ENCODE data around the gene RAB5IF.
"Not testable (repeated sequence)": the region's sequence is repeated elsewhere in the genome, so short reads cannot be mapped to it uniquely, and the experiment has no call there.

Gene RAB5IF

GRCh38 chr20:36605399-36606157 is at the start of gene RAB5IF:
Gene RAB5IF, plus strand, starts transcription at chr20:36605779. Its CDS starts 173 bp downstream, at chr20:36605952.
- Histone ChIP-seq H3K9me3 (ENCODE audit: low read length) (no peaks in the 10 kb centered on the region), H3K4me3 (ENCODE audit: low read depth in 1 of 2, low read length in 2 of 2) (peak within 1 kb of the TSS; percentile 81 to 94), H3K27ac (ENCODE audit: low read depth, low read length) (peak within 1 kb of the TSS; percentile 87), H3K9ac (ENCODE audit: low read length) (peak within 1 kb of the TSS; percentile 95), H3K27me3 (ENCODE audit: control insufficient read depth in 1 of 2, insufficient read depth in 2 of 2, low read length in 2 of 2) (no peaks in the 10 kb centered on the region), H3K4me1 (ENCODE audit: insufficient read depth, low read length) (peaks cover 23% of the 10 kb centered on the region), H3K36me3 (ENCODE audit: insufficient read depth, low read length) (peaks cover 22% of the 10 kb centered on the region)

GRCh38 chr20:36562724-36563123 is 42.9 kb upstream of the RAB5IF start:
- Histone ChIP-seq H3K36me3 (ENCODE audit: insufficient read depth, low read length) (no peaks in the 10 kb centered on the region), H3K27ac (ENCODE audit: low read depth, low read length) (no peak overlapping the region), H3K9ac (ENCODE audit: low read length) (no peak overlapping the region)

GRCh38 chr20:36563374-36563773 is 42.2 kb upstream of the RAB5IF start:
- Histone ChIP-seq H3K9me3 (ENCODE audit: low read length) (no peaks in the 10 kb centered on the region), H3K27ac (ENCODE audit: low read depth, low read length) (no peak overlapping the region), H3K27me3 (ENCODE audit: control insufficient read depth in 1 of 2, insufficient read depth in 2 of 2, low read length in 2 of 2) (no peaks in the 10 kb centered on the region), H3K9ac (ENCODE audit: low read length) (no peak overlapping the region), H3K4me3 (ENCODE audit: low read depth in 1 of 2, low read length in 2 of 2) (no peak overlapping the region), H3K36me3 (ENCODE audit: insufficient read depth, low read length) (no peaks in the 10 kb centered on the region), H3K4me1 (ENCODE audit: insufficient read depth, low read length) (no peaks in the 10 kb centered on the region)

More at GRCh38 chr20:36562724-36563123, 42.9 kb upstream of the RAB5IF start:
- Histone ChIP-seq H3K4me3 (ENCODE audit: low read depth in 1 of 2, low read length in 2 of 2) (no peak overlapping the region), H3K27me3 (ENCODE audit: control insufficient read depth in 1 of 2, insufficient read depth in 2 of 2, low read length in 2 of 2) (no peaks in the 10 kb centered on the region), H3K4me1 (ENCODE audit: insufficient read depth, low read length) (no peaks in the 10 kb centered on the region), H3K9me3 (ENCODE audit: low read length) (no peaks in the 10 kb centered on the region)

- H3K36me3 ChIP-seq (ENCODE audit: insufficient read depth, low read length); H3K27ac ChIP-seq (ENCODE audit: low read depth, low read length); H3K4me3 ChIP-seq (ENCODE audit: low read depth in 1 of 2, low read length in 2 of 2); H3K9me3 ChIP-seq (ENCODE audit: low read length); H3K4me1 ChIP-seq (ENCODE audit: insufficient read depth, low read length); H3K9ac ChIP-seq (ENCODE audit: low read length); H3K27me3 ChIP-seq (ENCODE audit: control insufficient read depth in 1 of 2, insufficient read depth in 2 of 2, low read length in 2 of 2): not testable (repeated sequence)
Measured at GRCh38 chr20:36564078-36564725, 41.4 kb upstream of the RAB5IF start.

- not testable (repeated sequence) for H3K27me3 ChIP-seq (ENCODE audit: control insufficient read depth in 1 of 2, insufficient read depth in 2 of 2, low read length in 2 of 2); H3K36me3 ChIP-seq (ENCODE audit: insufficient read depth, low read length); H3K4me1 ChIP-seq (ENCODE audit: insufficient read depth, low read length); H3K9ac ChIP-seq (ENCODE audit: low read length); H3K4me3 ChIP-seq (ENCODE audit: low read depth in 1 of 2, low read length in 2 of 2); H3K27ac ChIP-seq (ENCODE audit: low read depth, low read length); H3K9me3 ChIP-seq (ENCODE audit: low read length)
Measured at GRCh38 chr20:36564726-36565121, 40.9 kb upstream of the RAB5IF start.

GRCh38 chr20:36565520-36565919 is 40.1 kb upstream of the RAB5IF start:
- no peak overlapping the region for H3K4me3 ChIP-seq (ENCODE audit: low read depth in 1 of 2, low read length in 2 of 2)
- H3K4me1 ChIP-seq (ENCODE audit: insufficient read depth, low read length), result no peaks in the 10 kb centered on the region
- H3K36me3 ChIP-seq (ENCODE audit: insufficient read depth, low read length), result no peaks in the 10 kb centered on the region
- H3K9me3 ChIP-seq (ENCODE audit: low read length), result no peaks in the 10 kb centered on the region
- H3K27ac ChIP-seq (ENCODE audit: low read depth, low read length), result no peak overlapping the region
- no peak overlapping the region for H3K9ac ChIP-seq (ENCODE audit: low read length)
- no peaks in the 10 kb centered on the region for H3K27me3 ChIP-seq (ENCODE audit: control insufficient read depth in 1 of 2, insufficient read depth in 2 of 2, low read length in 2 of 2)

GRCh38 chr20:36569847-36570429 is 35.6 kb upstream of the RAB5IF start:
- H3K4me3 ChIP-seq (ENCODE audit: low read depth in 1 of 2, low read length in 2 of 2), result no peak overlapping the region
- H3K27ac ChIP-seq (ENCODE audit: low read depth, low read length), result no peak overlapping the region
- no peaks in the 10 kb centered on the region for H3K27me3 ChIP-seq (ENCODE audit: control insufficient read depth in 1 of 2, insufficient read depth in 2 of 2, low read length in 2 of 2)
- peaks cover under 1% of the 10 kb centered on the region for H3K4me1 ChIP-seq (ENCODE audit: insufficient read depth, low read length)
- H3K36me3 ChIP-seq (ENCODE audit: insufficient read depth, low read length), result no peaks in the 10 kb centered on the region
- no peaks in the 10 kb centered on the region for H3K9me3 ChIP-seq (ENCODE audit: low read length)
- no peak overlapping the region for H3K9ac ChIP-seq (ENCODE audit: low read length)

GRCh38 chr20:36571564-36572504 is 33.7 kb upstream of the RAB5IF start:
- Histone ChIP-seq H3K4me1 (ENCODE audit: insufficient read depth, low read length) (peaks cover 18% of the 10 kb centered on the region), H3K36me3 (ENCODE audit: insufficient read depth, low read length) (no peaks in the 10 kb centered on the region), H3K27me3 (ENCODE audit: control insufficient read depth in 1 of 2, insufficient read depth in 2 of 2, low read length in 2 of 2) (no peaks in the 10 kb centered on the region), H3K4me3 (ENCODE audit: low read depth in 1 of 2, low read length in 2 of 2) (no peak overlapping the region), H3K27ac (ENCODE audit: low read depth, low read length) (peak overlapping the region; percentile 87), H3K9me3 (ENCODE audit: low read length) (no peaks in the 10 kb centered on the region), H3K9ac (ENCODE audit: low read length) (peak overlapping the region; percentile 36)

- peaks cover 18% of the 10 kb centered on the region for H3K4me1 ChIP-seq (ENCODE audit: insufficient read depth, low read length)
- peak overlapping the region; percentile 41 to 55 for H3K4me3 ChIP-seq (ENCODE audit: low read depth in 1 of 2, low read length in 2 of 2)
- no peaks in the 10 kb centered on the region for H3K36me3 ChIP-seq (ENCODE audit: insufficient read depth, low read length)
- H3K27ac ChIP-seq (ENCODE audit: low read depth, low read length), result peak overlapping the region; percentile 87
- H3K9ac ChIP-seq (ENCODE audit: low read length), result peak overlapping the region; percentile 36
- no peaks in the 10 kb centered on the region for H3K27me3 ChIP-seq (ENCODE audit: control insufficient read depth in 1 of 2, insufficient read depth in 2 of 2, low read length in 2 of 2)
- H3K9me3 ChIP-seq (ENCODE audit: low read length), result no peaks in the 10 kb centered on the region
Measured at GRCh38 chr20:36572701-36573102, 32.9 kb upstream of the RAB5IF start.

GRCh38 chr20:36573103-36573797 is 32.3 kb upstream of the RAB5IF start, which contains the start of gene TGIF2:
Gene TGIF2, plus strand, starts transcription at chr20:36573597. Its CDS starts 5,178 bp downstream, at chr20:36578775.
- H3K27ac ChIP-seq (ENCODE audit: low read depth, low read length), result peak within 1 kb of the TSS; percentile 87
- peaks cover 18% of the 10 kb centered on the region for H3K4me1 ChIP-seq (ENCODE audit: insufficient read depth, low read length)
- no peaks in the 10 kb centered on the region for H3K27me3 ChIP-seq (ENCODE audit: control insufficient read depth in 1 of 2, insufficient read depth in 2 of 2, low read length in 2 of 2)
- H3K9ac ChIP-seq (ENCODE audit: low read length), result peak within 1 kb of the TSS; percentile 36
- no peaks in the 10 kb centered on the region for H3K9me3 ChIP-seq (ENCODE audit: low read length)
- H3K36me3 ChIP-seq (ENCODE audit: insufficient read depth, low read length), result no peaks in the 10 kb centered on the region
- peak within 1 kb of the TSS; percentile 55 to 71 for H3K4me3 ChIP-seq (ENCODE audit: low read depth in 1 of 2, low read length in 2 of 2)
